Measurements from ENCODE around the gene SUSD4. TPM values are rescaled to one million over a fixed set of nuclear protein-coding genes. Genes with fewer than 3 reads are reported as not detected.

The SUSD4 gene
- total RNA-seq (10 to 100 TPM; 30.6 to 80.5 (median 36.6) TPM), polyA plus RNA-seq (10 to 100 TPM; 23.0 to 70.1 TPM)
- long read RNA-seq, donor 1, transcript SUSD4-202 (8 exons, 3,480 nt) = minor isoform, 7 of 93 reads
- long read RNA-seq, donor 1, transcript SUSD4-204 (9 exons, 3,025 nt) = major isoform, 21 of 93 reads
- long read RNA-seq, donor 1, partial matches to known transcripts = 39 of 93 reads
- long read RNA-seq, donor 1, other reads (novel, unspliced or antisense) = 19 of 93 reads
- long read RNA-seq, donor 2, partial matches to known transcripts = 0 of 8 reads
- long read RNA-seq, donor 2, other reads (novel, unspliced or antisense) = 0 of 8 reads
- long read RNA-seq, donor 3, transcript SUSD4-204 (9 exons, 3,025 nt) = major isoform, 16 of 73 reads
- long read RNA-seq, donor 3, transcript SUSD4-202 (8 exons, 3,480 nt) = minor isoform, 6 of 73 reads
- long read RNA-seq, donor 3, transcript SUSD4-203 (6 exons, 1,056 nt) = minor isoform, 7 of 73 reads
- long read RNA-seq, donor 3, transcript SUSD4-210 (8 exons, 2,566 nt) = minor isoform, 5 of 73 reads
- long read RNA-seq, donor 3, partial matches to known transcripts = 11 of 73 reads
- long read RNA-seq, donor 3, other reads (novel, unspliced or antisense) = 28 of 73 reads

GRCh38 chr1:223363856-223364684 is at the start of gene SUSD4:
Gene SUSD4, minus strand, starts transcription at chr1:223364176. Its CDS starts 751 bp downstream, at chr1:223363425.
- Histone ChIP-seq H3K9me3 (no peaks in the 10 kb centered on the region), H3K4me1 (ENCODE audit: insufficient read depth) (no peaks in the 10 kb centered on the region), H3K27me3 (no peaks in the 10 kb centered on the region), H3K27ac (peak within 1 kb of the TSS in 1 of 2 donors; percentile 48), H3K36me3 (no peaks in the 10 kb centered on the region), H3K4me3 (peak within 1 kb of the TSS; percentile 42)
- TF ChIP-seq POLR2A (IDR thresholded peaks at IDR 0.05) = no peak
- no peak for TF ChIP-seq EP300 (IDR thresholded peaks at IDR 0.05)
- TF ChIP-seq, protein P1, sequence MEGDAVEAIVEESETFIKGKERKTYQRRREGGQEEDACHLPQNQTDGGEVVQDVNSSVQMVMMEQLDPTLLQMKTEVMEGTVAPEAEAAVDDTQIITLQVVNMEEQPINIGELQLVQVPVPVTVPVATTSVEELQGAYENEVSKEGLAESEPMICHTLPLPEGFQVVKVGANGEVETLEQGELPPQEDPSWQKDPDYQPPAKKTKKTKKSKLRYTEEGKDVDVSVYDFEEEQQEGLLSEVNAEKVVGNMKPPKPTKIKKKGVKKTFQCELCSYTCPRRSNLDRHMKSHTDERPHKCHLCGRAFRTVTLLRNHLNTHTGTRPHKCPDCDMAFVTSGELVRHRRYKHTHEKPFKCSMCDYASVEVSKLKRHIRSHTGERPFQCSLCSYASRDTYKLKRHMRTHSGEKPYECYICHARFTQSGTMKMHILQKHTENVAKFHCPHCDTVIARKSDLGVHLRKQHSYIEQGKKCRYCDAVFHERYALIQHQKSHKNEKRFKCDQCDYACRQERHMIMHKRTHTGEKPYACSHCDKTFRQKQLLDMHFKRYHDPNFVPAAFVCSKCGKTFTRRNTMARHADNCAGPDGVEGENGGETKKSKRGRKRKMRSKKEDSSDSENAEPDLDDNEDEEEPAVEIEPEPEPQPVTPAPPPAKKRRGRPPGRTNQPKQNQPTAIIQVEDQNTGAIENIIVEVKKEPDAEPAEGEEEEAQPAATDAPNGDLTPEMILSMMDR (IDR thresholded peaks at IDR 0.05) = no peak
- DNase-seq = peak; percentile 67 to 81 (median 73)
- intact Hi-C loops (cut with DNase I) = loop anchor here in 1 of 4 donors (5.0 to 10.0 kb wide), 2 partner anchors 227 to 321 kb away; no protein-coding TSS in a partner anchor
- WGBS, 3 donors = 0 to 2% (median 1%) methylated on average over 23 to 111 of the region's 111 CpGs

DNA sequence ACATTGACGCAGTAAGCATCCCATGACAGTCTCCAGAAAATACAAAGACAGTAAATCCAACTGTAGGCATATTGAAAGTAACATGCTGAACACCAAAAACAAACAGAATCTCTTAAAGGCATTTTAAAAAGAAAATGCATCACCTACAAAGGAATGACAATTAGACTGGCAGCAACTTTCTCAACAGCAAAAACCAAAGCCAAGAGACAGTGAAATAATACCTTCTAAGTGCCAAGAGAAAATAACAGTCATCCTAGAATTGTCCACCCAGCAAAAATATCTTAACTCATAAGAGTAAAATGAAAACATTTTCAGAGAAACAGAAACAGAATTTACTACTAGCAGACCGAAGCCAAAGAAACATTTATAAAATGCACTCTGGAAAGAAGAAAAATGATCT is 49.2 kb upstream of the SUSD4 start:
- TF ChIP-seq EP300 (IDR thresholded peaks at IDR 0.05) = no peak
- TF ChIP-seq, protein P1 (IDR thresholded peaks at IDR 0.05) = no peak
- no peak overlapping the region for H3K27ac ChIP-seq
- 47 to 53% (median 47%) methylated on average over 2 of the region's 2 CpGs for WGBS, 3 donors
- no peaks in the 10 kb centered on the region for H3K27me3 ChIP-seq
- intact Hi-C loops (cut with DNase I) = no loop called here
- H3K36me3 ChIP-seq = no peaks in the 10 kb centered on the region
- H3K4me3 ChIP-seq = no peak overlapping the region
- no peaks in the 10 kb centered on the region for H3K9me3 ChIP-seq
- no peaks in the 10 kb centered on the region for H3K4me1 ChIP-seq (ENCODE audit: insufficient read depth)
- no peak for DNase-seq

DNA sequence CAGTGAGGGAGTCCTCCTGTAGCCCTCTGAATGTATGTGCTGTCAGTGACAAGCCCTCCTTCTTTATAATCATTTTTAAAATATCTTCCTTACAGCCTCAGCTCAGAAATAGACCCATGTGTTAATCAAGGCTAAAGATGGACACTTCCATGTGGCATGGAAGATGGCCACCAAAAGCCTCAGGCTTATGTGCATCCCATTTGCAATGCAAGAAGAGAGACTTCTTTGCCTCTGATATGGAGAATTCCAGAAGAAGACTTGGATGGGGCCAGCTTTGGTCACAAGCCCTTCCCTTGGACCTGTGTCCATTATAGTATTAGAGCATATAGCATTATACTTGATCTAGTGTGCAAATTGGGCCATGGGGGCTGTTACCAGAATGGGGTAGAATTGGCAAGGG is 47.7 kb upstream of the SUSD4 start:
- no peaks in the 10 kb centered on the region for H3K4me1 ChIP-seq (ENCODE audit: insufficient read depth)
- H3K27me3 ChIP-seq = no peaks in the 10 kb centered on the region
- TF ChIP-seq, protein P1 (IDR thresholded peaks at IDR 0.05) = no peak
- TF ChIP-seq EP300 (IDR thresholded peaks at IDR 0.05) (no peak), POLR2A (IDR thresholded peaks at IDR 0.05) (no peak)
- H3K36me3 ChIP-seq = no peaks in the 10 kb centered on the region
- no peak overlapping the region for H3K27ac ChIP-seq
- DNase-seq = no peak
- H3K9me3 ChIP-seq = no peaks in the 10 kb centered on the region
- intact Hi-C loops (cut with DNase I) = no loop called here
- no peak overlapping the region for H3K4me3 ChIP-seq

DNA sequence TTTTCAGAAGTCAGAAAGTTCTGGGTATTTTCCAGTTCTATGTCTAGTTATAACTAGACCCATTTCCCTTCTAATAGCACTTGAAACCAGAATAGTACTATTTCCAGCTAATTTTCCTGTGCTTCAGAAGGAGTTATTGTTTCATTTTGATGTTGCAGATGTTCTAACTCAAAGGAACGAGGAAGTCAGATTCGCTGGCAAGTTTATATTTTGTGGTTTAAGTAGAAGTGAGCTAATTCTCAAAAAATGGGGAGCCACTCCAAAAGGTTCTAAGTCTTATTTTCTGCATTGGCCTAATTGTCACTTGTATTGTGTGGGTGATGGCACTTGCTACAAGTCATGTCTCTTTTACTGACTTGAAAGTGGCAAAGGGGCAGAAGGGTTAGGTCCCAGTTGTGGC is 47.3 kb upstream of the SUSD4 start:
- intact Hi-C loops (cut with DNase I) = no loop called here
- Histone ChIP-seq H3K4me1 (ENCODE audit: insufficient read depth) (no peaks in the 10 kb centered on the region), H3K27me3 (no peaks in the 10 kb centered on the region), H3K27ac (no peak overlapping the region), H3K9me3 (no peaks in the 10 kb centered on the region), H3K36me3 (no peaks in the 10 kb centered on the region), H3K4me3 (no peak overlapping the region)
- WGBS, 3 donors = 5 to 14% (median 11%) methylated on average over 2 of the region's 2 CpGs
- no peak for TF ChIP-seq EP300 (IDR thresholded peaks at IDR 0.05)
- TF ChIP-seq POLR2A (IDR thresholded peaks at IDR 0.05) = no peak
- TF ChIP-seq, protein P1 (IDR thresholded peaks at IDR 0.05) = no peak
- no peak for DNase-seq
